Measurements from ENCODE around the gene TRIM17.

TRIM17 gene, protein sequence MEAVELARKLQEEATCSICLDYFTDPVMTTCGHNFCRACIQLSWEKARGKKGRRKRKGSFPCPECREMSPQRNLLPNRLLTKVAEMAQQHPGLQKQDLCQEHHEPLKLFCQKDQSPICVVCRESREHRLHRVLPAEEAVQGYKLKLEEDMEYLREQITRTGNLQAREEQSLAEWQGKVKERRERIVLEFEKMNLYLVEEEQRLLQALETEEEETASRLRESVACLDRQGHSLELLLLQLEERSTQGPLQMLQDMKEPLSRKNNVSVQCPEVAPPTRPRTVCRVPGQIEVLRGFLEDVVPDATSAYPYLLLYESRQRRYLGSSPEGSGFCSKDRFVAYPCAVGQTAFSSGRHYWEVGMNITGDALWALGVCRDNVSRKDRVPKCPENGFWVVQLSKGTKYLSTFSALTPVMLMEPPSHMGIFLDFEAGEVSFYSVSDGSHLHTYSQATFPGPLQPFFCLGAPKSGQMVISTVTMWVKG

DNA sequence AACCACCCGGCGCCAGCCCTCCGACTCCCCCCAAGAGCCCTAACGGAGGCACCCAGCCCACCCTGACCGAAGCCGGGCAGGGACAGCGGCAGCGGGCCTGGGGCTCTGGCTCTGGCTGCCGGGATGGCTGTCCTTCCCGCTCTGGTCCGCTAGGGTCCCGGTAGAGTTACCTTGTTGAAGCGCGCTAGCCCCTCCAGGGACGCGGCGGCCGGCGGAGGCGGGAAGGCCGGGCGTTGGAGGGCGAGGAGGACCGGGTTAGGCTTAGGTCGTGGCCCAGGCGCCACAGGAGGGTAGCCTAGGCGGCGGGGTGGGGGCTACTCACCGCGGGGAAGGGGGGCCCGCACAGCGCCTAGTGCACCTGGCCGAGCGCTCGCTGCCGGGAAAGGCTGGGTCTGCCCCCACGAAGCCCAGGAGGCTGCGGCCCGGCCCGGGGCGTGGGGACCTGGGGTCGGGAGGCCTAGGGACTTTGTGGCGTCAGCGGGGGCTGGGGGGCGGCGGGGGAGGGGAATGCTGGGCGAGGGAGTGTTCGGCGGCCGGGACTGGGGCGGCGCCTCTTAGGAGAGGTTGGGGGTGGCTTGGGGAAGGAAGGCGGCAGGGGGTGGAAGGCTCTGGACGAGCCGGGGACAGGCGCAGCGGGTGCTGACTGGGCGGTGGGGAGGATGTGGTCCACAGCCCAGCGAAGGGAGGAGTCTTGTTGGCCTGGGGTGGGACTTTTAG is at the start of gene TRIM17:
Gene TRIM17 (minus strand): TSS at position 645 of the 717 bp plus-strand sequence. CDS start 1,789 bp downstream, outside the sequence.
- no peak for DNase-seq

DNA sequence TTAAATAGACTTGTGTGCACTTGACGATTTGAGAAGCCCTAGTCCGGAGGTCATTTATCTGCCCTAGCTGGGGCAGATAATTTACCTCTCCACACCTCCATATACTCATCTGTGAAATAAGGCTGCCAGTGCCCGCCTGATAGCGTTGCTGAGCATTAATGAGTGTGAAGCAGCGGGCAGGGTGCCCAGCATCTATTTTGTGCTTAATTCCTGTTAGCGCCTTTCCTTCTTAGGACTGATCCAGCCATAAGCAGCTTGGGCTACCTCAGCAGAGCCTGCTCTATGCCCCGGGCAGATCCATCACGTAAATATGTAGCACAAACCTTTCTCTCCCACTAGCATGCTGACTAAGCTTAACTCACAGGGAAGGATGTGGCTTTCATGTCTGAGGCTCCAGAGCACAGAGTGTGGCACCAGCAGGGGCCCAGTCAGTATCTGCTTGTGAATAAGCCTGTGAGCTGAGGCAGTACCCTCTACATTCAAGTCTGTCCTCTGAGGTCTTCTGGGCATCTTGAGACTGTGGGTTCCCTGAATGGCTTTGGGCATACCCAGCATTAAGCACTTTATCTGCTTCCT is 49.0 kb upstream of the TRIM17 start:
- no peak for DNase-seq

DNA sequence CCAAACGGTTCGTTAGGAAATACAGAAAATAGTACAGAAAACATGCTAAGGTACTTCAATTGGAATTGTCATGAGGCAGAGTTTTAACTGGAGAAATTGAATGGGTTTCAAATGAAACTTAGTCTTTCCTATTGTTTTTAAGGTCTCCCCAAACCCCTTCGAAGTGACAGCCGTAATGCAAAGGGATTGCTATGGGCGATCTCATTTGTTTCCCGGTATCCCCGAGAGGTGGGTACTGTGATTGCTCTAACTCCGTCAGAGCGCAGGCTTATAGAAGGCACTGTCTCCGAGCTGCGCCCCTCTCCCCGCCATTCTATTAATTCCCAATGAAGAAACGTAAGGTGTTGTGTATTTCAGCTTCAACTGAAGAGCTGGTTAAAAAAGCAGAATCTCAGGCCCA is 48.5 kb upstream of the TRIM17 start:
- no peak for DNase-seq

DNA sequence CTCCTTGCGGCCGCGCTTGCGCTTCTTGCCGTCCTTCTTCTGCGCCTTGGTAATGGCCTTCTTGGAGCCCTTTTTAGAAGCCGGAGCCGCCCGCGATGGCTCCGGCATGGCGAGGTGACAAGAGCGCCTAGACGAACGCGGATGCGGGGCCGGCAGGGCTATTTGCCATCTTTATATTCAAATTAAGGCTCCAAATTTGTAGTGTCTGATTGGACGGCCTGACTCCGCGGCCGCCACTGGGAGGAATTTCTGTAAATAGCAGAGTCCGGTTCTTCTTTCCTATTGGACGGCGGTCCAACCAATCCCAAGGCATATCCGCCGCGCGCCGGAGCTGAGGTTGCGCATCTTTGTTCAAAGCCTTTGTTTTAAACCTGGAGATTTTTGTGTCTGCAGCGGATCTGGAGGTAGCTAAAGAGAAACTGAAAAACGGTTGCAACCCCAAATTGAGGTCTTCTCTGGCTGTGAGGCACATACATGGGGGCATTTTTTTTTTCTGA is 47.9 kb upstream of the TRIM17 start:
- no peak for DNase-seq

DNA sequence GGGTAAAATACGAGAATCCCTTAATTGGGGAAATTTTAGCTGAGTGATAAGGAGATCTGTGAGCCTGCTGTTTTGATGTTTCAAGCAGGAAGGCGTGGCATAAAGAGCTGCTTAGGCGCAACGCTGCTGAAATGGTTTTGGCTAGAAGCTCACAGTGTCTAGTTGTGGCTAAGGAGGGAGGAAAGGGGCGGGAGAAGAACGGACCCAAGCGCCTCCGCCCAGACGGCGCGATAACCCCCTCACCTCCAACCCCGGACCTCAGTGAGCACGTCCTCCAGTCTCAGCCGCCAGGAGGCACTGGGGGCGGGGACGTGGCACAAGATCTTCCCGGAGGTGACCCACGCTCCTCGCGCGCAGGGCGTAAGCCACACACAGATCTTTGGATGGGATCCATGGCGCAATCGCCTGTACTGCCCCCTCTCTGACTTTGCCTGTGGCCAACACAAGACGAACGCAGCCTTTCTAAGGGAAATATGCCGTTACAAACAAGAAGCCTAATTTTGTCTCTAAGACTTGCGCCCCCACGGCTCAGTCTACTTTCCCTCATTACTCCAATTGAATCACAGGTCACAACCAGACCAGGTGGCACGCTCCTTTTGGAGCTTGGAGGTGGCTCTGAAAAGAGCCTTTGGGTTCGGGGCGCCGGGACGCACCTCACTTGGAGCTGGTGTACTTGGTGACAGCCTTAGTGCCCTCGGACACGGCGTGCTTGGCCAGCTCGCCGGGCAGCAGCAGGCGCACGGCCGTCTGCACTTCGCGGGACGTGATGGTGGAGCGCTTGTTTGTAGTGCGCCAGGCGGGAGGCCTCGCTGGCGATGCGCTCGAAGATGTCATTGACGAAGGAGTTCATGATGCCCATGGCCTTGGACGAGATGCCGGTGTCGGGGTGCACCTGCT is 47.1 kb upstream of the TRIM17 start:
- no peak for DNase-seq

DNA sequence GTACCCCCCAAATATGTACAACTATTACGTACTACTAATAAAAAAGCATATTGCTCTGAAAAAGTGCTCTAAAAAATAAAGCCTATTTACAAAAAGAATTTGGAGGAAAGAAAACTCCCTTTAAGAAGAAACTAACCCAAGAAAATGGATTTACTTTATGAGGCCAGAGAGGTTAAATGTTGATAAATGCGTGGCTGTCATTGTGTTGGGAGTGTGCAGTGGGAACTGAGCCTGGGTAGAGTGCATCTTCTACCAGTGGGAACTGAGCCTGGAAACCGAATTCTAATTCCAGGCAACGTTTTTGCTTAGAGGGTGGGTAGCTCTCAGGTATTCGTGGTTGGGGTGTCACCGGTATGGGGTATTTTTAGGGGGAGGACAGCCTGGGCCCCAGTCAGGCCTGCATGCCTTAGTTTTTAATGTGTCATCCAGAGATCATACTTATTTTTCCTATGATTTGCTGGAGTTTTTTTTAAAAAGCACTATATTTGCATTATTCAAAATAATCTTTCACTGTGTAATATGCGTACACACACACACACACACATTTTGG is 46.4 kb upstream of the TRIM17 start:
- DNase-seq = no peak

DNA sequence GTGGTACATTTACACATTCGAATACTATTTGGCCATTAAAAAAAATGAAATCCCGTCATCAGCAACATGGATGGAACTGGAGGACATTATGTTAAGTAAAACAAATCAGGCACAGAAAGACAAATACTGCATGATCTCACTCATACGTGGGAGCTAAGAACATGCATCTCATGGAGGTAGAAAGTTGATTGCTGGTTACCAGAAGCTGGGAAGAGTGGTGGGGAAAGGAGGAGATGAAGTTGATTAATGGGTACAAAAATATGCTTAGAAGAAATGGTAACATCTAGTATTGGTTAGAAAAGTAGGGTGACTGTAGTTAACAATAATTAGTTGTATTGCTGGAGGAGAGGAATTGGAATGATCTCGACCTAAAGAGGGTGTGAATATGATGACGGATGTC is 45.9 kb upstream of the TRIM17 start:
- DNase-seq = no peak

DNA sequence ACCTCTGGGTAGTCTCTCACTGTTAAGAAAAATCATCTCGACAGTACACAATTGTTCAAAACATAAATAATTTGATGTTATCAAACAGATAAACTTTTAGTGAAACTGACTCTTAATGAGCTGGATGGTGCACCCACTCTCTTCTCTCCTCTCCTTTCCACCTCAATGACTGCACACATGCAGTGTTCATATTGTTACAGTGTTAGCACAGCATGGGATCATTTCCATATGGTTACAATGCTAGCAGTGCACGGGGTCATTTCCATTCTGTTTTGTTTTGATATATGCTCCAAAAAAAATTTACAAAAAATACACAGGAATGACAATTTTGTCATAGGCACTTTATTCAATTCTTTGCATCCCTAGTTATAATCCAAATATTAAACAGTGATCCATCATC is 44.2 kb upstream of the TRIM17 start:
- no peak for DNase-seq

DNA sequence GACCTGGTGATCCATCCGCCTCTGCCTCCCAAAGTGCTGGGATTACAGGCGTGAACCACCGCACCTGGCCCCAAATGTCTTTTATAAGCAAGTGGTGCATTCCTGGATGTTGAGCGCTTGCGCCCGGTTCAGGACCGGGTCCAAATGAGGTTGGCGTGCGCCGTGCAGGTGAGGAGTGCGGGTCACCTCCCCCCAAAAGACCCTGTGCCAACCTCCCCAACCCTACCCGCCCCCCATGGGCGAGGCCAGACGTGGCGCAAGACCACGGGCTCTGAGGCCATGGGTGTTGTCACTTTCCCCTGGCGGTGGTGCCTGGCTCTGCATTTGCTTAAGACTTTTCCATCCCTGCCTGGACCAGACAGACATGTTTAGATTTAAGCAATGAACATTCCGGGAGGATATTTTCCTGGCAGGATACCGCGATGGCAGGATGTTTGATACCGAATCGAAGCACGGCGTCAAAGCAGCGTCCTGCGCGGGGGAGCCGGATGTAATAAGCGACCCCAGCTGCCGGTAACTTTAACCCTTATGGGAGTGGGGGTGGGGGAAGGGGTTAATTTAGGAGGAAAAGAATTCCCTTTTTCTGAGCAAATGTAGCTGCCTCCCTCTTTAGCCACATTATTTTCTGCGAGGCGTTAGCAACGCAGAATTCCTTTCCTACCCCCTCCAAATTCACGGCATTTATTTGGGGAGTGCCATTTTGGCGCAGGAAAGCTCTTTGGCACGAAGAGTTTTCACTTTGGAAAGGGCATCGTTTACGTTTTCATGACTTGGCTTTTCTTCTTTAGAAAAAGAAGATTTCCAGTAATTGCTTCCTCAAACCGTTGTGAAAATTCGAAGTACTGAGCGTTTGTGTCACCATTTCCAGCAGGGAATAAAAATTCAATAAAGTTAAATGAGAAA is 42.7 kb upstream of the TRIM17 start:
- DNase-seq = no peak

DNA sequence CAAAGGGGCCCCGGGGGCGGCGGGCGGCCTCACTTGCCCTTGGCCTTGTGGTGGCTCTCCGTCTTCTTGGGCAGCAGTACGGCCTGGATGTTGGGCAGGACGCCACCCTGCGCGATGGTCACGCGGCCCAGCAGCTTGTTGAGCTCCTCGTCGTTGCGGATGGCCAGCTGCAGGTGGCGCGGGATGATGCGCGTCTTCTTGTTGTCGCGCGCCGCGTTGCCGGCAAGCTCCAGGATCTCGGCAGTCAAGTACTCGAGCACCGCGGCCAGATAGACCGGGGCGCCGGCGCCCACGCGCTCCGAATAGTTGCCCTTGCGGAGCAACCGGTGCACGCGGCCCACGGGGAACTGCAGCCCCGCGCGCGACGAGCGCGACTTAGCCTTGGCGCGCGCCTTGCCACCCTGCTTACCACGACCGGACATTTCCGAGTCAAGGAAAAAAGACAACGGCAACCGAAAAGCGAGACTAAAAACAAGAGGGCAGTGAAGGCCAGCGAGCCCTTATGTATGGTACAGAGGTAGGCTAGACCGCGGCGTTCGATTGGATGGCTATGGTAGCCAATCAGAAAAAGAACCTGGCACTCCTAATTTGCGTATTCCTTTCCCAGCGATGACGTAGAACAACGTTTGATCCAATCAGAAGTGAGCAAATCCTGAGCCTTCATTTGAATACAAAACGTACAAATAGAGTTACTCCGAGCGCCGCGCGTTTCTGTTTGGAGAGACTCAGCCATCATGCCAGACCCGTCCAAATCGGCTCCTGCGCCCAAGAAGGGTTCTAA is 40.9 kb upstream of the TRIM17 start:
- peak; percentile 80 for DNase-seq

DNA sequence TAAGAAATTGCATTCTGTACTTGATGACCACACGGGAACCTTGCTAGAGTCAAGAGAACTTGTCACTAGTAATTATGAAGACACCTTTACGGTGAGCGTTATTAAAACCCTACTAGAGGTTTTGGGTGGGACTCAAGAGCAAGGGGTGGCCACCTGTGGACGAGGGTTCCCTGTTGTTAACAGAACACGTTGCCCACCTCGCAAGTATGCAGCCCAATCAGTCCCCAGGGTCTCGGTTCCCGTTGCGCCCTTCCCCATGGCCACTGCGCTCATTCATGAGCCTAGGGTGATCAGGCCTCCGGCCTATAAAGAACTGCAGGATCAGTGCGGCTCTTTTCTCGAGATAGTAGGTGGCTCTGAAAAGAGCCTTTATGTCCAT is 40.3 kb upstream of the TRIM17 start:
- DNase-seq = no peak

DNA sequence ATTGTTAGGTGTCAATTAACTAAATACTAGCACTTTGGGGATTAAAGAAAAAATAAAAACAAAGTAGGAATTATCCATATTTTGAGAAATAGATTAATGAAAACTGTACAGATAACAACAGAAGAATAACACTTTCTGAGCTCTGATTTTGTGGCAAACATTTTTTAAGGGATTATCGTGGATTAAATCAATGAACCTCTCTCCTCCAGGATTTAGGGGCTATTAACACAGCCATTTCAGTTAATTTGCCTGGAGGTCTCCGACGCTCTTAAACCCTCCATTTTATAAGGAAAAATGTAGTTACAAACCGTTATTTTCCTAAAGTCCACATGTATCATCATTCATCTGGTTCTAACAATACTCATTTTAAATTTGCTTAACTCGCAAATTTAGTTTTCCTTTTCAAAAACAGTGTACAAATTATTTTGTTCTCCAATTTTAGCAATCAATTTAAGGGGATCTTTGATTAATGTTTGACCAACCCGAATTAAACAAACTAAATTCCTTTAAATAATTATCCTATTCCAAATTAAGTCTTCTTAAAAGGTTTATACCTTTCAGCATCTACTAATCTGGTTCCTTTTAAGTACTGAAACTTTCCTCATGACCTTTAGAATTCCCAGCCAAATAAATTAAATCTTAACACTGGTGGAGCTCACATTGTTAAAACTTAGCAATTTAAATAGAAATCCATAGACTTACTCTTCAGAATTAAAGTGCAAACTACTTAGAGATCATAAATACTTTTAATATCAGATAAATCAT is 39.8 kb upstream of the TRIM17 start:
- DNase-seq = no peak

DNA sequence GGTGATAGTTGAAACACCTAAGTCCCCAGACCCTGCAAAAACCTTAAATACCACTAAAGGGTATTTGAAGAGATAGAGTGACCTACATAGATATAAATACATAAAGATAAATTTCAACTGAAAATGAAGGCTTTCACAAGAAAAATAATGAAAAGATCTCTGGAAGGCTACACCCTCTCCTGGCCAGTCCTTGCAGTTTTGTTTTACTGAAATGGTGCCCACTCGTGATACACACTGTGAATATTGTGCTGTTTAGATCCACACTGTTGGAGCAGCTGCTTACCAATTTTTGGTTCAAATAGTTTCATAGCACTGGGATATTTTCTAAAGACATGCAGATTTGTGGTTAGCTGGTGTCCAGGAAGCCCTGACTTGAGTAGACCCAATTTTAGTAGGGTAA is 39.1 kb upstream of the TRIM17 start:
- DNase-seq = no peak

DNA sequence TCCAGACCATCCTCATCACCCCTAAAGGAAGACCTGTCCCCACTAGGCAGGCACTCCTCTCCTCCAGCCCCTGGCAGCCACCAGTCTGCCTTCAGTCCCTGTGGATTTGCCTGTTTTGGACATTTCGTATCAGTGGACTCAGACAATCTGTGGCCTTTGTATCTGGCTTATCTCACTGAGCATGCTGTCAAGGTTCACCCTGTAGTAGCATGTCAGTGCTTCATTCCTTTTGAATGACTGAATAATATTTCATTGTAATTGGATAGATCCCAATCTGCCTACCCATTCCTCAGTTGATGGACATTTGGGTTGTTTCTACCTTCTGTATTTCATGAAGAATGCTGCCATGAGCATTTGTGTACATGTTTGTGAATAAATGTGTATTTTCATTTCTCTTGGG is 37.6 kb upstream of the TRIM17 start:
- no peak for DNase-seq

DNA sequence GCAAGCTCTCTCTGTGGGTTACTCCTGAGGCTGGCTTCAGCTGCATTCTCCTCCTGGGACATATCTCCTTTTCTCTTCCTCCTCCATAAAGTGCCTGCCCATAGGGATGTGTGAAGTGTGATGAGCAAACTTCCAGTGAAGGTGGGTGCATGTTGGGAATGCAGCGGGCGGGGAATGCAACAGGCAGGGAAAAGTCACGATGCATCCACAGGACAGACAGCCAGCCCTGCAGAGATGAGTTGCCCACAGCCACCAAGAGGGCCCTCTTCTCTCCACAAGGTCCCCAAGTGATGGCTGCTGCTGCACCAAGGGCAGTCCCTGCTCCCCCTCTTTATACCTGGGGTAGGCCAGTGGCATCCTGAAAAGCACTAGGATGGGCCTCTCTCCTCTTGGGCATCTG is 37.0 kb upstream of the TRIM17 start:
- DNase-seq = no peak

DNA sequence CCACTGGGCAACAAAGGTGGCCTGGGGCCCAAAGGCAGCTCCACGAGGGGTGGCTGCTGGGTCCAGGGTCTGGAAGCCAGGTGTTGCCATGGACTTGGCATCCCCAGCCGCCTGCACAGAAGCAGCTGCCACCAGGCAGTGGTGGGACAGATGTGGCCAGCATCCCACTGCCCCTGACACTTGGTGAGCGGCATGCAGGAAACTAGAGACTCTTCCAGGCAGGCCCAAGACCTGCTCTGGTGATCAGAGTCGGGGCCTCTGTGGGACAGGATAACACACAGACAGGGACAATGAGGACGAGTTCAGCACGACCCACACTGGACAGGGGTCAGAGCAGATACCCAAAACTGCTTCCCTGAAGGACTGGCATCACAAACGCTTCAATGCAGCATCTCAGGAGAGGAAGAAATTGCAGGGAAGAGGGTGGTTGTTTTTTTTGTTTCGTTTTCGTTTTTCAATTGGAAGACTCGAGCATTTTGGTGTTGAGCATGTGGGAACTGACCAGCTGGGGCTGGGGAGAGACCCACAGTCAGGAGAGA is 36.4 kb upstream of the TRIM17 start:
- no peak for DNase-seq

DNA sequence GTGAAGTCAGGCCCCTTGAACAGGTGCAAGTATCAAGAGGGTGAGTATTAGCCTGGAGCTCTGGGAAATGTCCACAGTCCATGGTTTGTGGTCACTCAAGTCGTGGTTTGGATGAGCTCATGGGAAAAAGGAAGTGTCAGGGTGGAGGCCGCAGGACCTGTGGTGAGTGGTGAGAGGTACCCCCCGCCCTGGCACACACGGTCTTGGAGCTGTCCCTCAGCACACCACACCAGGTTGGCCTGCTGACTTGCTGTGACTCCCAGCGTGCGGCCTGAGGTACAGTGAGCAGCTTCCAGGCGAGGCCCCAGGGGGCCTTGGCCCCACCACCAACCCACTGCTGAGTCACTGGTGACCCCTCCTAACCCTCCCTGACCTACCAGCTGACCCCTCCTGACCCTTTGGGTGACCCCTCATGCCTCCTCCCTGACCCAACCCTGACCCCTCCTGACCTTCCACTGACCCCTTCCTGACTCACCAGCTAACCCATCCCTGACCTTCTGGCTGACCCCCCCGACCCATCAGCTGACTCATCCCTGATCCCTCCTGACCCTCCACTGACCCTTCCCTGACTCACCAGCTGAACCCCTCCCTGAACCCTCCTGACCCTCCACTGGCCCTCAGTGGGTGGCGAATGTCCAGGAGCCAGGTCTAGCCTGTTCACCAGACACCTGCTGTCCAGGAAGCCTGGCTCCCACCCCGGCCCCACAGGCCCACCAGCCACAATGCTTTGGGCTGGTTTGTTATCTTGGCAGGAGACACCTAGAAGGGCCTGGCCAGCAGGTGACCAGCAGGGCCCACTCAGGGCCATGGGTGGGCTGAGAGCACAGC is 35.7 kb upstream of the TRIM17 start:
- no peak for DNase-seq

DNA sequence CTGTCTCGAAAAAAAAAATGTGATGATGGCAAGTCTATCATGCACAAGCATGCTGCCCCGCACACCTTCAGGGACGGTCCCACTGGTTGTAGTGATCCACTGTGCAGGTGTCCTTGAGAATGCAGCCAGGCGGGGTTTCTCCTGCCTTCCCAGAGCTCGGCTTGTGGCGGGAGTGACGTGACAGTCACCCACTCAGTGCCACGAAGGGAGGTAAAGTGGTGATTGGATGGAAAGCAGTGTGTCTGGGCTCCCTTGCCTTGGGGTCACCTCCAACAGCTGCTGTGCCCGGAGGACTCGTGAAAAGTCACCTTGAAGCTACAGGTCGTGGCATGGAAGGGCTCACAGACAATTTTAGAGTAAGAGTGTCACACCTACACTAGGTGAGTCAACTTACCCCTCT is 33.5 kb upstream of the TRIM17 start:
- no peak for DNase-seq

Measured in T1000 (cell line).